HEK293 (cell line): ENCODE measurements around the gene MICAL3.

Experiments
- CTCF ChIP-seq: fragments of 450-650 bp; formaldehyde crosslinking; IDR thresholded peaks from 2 replicates; pipeline ENCODE4 v1.5.1; 2016; ENCODE audit warnings: missing biosample characterization, missing genetic modification characterization
- PRDM4 ChIP-seq: fragments of 450-650 bp; formaldehyde crosslinking; IDR thresholded peaks from 2 replicates; pipeline ENCODE4 v1.5.1; 2017; ENCODE audit warnings: missing biosample characterization, missing genetic modification characterization
- TSHZ1 ChIP-seq: fragments of 450-650 bp; formaldehyde crosslinking; IDR thresholded peaks from 2 replicates; pipeline ENCODE4 v1.5.1; 2016; ENCODE audit warnings: missing biosample characterization, missing genetic modification characterization, borderline replicate concordance
- ZBTB21 ChIP-seq: fragments of 450-650 bp; formaldehyde crosslinking; IDR thresholded peaks from 2 replicates; pipeline ENCODE4 v1.5.1; 2017; ENCODE audit warnings: missing biosample characterization, missing genetic modification characterization
- ZBTB49 ChIP-seq: fragments of 450-650 bp; formaldehyde crosslinking; IDR thresholded peaks from 2 replicates; pipeline ENCODE4 v1.5.1; 2016; ENCODE audit warnings: missing biosample characterization, missing genetic modification characterization, low read depth
- ZNF121 ChIP-seq: fragments of 450-650 bp; formaldehyde crosslinking; IDR thresholded peaks from 2 replicates; pipeline ENCODE4 v1.5.1; 2016; ENCODE audit warnings: missing biosample characterization, missing genetic modification characterization
- ZNF19 ChIP-seq: fragments of 450-650 bp; formaldehyde crosslinking; IDR thresholded peaks from 2 replicates; pipeline ENCODE4; 2016; ENCODE audit warnings: missing biosample characterization, missing genetic modification characterization, low read depth
- ZNF335 ChIP-seq: fragments of 450-650 bp; formaldehyde crosslinking; conservative IDR thresholded peaks from 2 replicates; pipeline ENCODE4 v1.5.1; 2016; ENCODE audit warnings: missing biosample characterization, missing genetic modification characterization
- ZNF341 ChIP-seq: fragments of 450-650 bp; formaldehyde crosslinking; IDR thresholded peaks from 2 replicates; pipeline ENCODE4; 2016; ENCODE audit warnings: low read depth, missing biosample characterization, missing genetic modification characterization
- ZNF48 ChIP-seq: fragments of 450-650 bp; formaldehyde crosslinking; IDR thresholded peaks from 2 replicates; pipeline ENCODE4 v1.5.1; 2016; ENCODE audit warnings: missing biosample characterization, missing genetic modification characterization
- ZNF513 ChIP-seq: fragments of 450-650 bp; IDR thresholded peaks from 2 replicates; pipeline ENCODE4 v1.5.1; 2018; ENCODE audit warnings: missing biosample characterization, missing genetic modification characterization
- ZNF670 ChIP-seq: fragments of 450-650 bp; formaldehyde crosslinking; IDR thresholded peaks from 2 replicates; pipeline ENCODE4 v1.5.1; 2016; ENCODE audit warnings: missing biosample characterization, missing genetic modification characterization, low read depth
- ZNF776 ChIP-seq: fragments of 450-650 bp; formaldehyde crosslinking; IDR thresholded peaks from 2 replicates; pipeline ENCODE4 v1.5.0; 2017; ENCODE audit warnings: missing biosample characterization, missing genetic modification characterization, borderline replicate concordance

- TF ChIP-seq ZNF335 (no peak), ZNF341 (no peak), CTCF (tag by site-specific recombination) (no peak), ZNF48 (tag by site-specific recombination) (no peak), ZNF19 (tag by site-specific recombination) (no peak), ZNF121 (no peak), ZBTB49 (tag by site-specific recombination) (no peak), ZNF670 (tag by site-specific recombination) (no peak), ZBTB21 (tag by site-specific recombination) (no peak), TSHZ1 (tag by site-specific recombination) (no peak), ZNF776 (tag by site-specific recombination) (no peak), PRDM4 (no peak), ZNF513 (tag by site-specific recombination) (no peak)
These were observed 23.7 kb upstream of the MICAL3 start for GRCh38 chr22:18048041-18048440.
